ENCODE measurements around the gene EIF2S3.

DNA sequence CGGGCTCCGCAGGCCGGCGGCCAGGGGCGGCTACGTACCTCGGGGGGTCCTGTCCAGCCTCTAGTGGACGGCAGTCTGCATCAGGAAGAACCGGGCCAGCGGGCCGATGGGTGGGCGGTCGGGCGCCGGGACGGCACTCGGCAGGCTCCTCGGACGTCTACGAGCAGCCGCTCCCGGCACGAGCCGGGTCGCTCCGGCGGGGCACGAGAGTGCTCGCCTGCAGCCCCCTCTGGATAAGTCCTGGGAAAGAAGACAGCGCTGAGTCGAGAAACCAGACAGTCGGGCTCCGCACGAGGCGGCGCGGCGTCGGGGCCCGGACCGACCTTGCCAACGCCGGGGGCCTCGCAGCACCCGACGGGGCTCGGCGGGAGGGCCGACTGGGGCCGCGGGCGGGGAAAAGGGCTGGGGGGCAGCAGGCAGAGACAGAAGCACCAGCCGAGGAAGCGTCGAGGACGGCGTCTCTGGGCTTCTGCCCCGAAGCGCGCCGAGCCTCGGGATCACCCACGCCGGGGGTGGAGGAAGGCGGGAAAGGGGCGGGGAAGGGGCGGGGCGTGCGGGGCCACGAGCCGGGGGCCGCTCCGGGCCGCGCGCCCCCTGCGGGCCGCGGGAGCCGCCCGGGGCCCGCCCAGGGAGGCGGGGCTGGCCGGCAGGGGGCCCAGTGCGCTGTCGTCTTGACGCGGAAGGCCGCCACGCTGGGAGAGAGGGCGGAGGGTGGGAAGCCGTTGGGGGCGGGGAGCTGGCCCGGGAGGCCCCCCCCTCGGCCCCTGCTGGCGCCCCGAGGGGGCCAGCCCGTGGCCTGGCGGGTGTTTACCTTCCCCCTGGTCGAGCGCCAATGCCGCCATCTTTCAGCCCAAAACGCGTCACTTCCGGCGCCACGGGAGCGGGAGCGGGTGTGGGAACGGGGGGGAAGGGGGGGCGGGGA, 29.7 kb upstream of the EIF2S3 start:
- TF ChIP-seq, protein P1, sequence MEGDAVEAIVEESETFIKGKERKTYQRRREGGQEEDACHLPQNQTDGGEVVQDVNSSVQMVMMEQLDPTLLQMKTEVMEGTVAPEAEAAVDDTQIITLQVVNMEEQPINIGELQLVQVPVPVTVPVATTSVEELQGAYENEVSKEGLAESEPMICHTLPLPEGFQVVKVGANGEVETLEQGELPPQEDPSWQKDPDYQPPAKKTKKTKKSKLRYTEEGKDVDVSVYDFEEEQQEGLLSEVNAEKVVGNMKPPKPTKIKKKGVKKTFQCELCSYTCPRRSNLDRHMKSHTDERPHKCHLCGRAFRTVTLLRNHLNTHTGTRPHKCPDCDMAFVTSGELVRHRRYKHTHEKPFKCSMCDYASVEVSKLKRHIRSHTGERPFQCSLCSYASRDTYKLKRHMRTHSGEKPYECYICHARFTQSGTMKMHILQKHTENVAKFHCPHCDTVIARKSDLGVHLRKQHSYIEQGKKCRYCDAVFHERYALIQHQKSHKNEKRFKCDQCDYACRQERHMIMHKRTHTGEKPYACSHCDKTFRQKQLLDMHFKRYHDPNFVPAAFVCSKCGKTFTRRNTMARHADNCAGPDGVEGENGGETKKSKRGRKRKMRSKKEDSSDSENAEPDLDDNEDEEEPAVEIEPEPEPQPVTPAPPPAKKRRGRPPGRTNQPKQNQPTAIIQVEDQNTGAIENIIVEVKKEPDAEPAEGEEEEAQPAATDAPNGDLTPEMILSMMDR (IDR thresholded peaks at IDR 0.05; ENCODE audit: low read depth, low read length): no peak
- TF ChIP-seq EZH2phosphoT487 (IDR thresholded peaks at IDR 0.05; ENCODE audit: low read depth): no peak

Data from OCI-LY3 (cell line).